ENCODE results near the gene STK35. TPM values are rescaled to one million over a fixed set of nuclear protein-coding genes. Genes with fewer than 3 reads are reported as not detected.
"Not testable (repeated sequence)": the region's sequence is repeated elsewhere in the genome, so short reads cannot be mapped to it uniquely, and the experiment has no call there.

The STK35 gene

DNA sequence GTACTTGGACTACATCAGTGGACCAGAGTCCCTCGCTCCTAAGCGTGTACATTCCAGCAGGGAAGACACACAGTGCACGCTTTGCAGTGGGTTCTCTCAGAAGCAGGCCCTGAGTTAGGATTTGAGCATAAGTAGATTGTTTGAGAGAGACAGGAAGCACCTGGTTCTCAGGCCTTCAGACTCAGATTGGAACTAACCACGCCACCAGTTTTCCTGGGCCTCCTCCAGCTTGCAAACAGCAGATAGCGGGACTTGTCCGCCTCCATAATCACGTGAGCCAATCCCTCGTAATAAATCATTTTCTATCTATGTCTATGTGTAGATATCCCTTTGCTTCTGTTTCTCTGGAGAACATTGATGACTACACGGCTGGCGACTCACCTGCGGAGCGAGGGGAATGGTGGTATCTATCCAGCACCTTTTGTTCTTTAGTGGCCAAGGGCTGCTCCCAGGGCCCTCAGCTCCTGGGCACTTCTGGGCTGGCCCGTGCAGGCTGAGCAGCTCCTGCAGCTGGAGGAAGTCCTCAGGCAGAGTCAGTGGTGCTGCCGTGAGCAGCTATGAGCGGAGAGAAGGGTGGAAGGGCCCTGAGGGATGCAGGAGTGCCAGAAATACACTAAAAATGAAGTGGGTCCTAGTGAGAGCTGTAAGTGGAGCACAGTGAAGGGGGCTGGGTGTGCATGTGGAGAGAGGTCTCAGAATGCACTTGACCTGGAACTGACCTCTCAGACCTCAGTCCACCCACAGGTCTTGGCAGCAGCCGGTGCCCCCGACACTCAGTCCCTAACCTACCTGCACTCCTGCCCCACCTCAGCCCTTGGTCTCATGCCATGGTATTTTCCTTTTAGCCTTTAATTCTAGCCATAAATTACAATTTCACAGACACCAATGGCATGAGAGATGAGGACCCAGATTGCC is 76.9 kb downstream of the STK35 start:
- Histone ChIP-seq H3K27me3 (ENCODE audit: control insufficient read depth, insufficient read depth, low read length) (peaks cover 66% of the 10 kb centered on the region), H3K4me1 (ENCODE audit: control insufficient read depth, insufficient read depth, low read length) (no peaks in the 10 kb centered on the region), H3K4me3 (ENCODE audit: low read length) (no peak overlapping the region), H3K4me2 (ENCODE audit: low read length) (no peak overlapping the region), H3K36me3 (ENCODE audit: insufficient read depth, low read length) (no peaks in the 10 kb centered on the region), H3K9ac (ENCODE audit: low read depth, low read length) (no peak overlapping the region), H3K9me3 (replicated peaks; ENCODE audit: low read length) (no peaks in the 10 kb centered on the region)

DNA sequence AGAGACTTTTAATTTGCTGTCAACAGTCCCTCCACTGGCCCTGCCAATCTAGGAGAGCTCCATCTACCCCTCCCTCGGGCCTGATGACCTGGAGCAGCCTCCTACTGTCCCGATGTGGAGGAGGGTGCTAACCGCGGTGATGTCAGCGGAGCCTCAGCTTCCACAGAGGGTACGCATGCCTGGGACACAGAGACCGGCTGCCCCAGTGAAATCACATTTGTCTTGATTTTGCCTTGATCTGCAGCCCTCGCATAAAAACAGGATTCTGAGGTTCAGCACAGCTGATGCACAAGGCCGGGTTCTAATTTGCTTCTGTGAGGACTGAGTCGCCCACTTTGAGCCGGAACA is 77.6 kb downstream of the STK35 start:
- Histone ChIP-seq H3K4me3 (ENCODE audit: low read length) (no peak overlapping the region), H3K36me3 (ENCODE audit: insufficient read depth, low read length) (no peaks in the 10 kb centered on the region), H3K9ac (ENCODE audit: low read depth, low read length) (no peak overlapping the region), H3K9me3 (replicated peaks; ENCODE audit: low read length) (no peaks in the 10 kb centered on the region), H3K4me1 (ENCODE audit: control insufficient read depth, insufficient read depth, low read length) (no peaks in the 10 kb centered on the region), H3K4me2 (ENCODE audit: low read length) (no peak overlapping the region), H3K27me3 (ENCODE audit: control insufficient read depth, insufficient read depth, low read length) (peaks cover 66% of the 10 kb centered on the region)

DNA sequence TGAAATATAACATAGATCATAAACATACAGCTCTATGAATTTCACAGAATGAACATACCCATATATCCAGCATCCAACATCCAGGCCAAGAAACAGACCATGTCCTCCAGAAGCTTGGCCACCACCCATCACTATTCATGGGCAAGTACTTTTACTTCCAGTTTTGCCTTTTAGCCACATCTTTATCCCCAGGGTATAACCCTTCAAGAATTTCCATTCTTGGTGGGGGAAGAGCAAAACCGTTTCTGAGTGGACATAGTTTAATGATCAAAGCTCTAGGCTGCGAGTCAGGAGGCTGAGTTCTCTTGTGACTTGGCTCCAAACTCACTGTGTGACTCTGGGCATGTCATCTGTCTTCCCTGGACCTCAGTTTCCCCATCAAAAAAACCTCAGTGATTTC is 78.3 kb downstream of the STK35 start:
- H3K27me3 ChIP-seq (ENCODE audit: control insufficient read depth, insufficient read depth, low read length) = peaks cover 68% of the 10 kb centered on the region
- H3K4me2 ChIP-seq (ENCODE audit: low read length) = no peak overlapping the region
- H3K4me1 ChIP-seq (ENCODE audit: control insufficient read depth, insufficient read depth, low read length) = no peaks in the 10 kb centered on the region
- H3K9ac ChIP-seq (ENCODE audit: low read depth, low read length) = no peak overlapping the region
- no peak overlapping the region for H3K4me3 ChIP-seq (ENCODE audit: low read length)
- no peaks in the 10 kb centered on the region for H3K36me3 ChIP-seq (ENCODE audit: insufficient read depth, low read length)
- H3K9me3 ChIP-seq (replicated peaks; ENCODE audit: low read length) = no peaks in the 10 kb centered on the region

DNA sequence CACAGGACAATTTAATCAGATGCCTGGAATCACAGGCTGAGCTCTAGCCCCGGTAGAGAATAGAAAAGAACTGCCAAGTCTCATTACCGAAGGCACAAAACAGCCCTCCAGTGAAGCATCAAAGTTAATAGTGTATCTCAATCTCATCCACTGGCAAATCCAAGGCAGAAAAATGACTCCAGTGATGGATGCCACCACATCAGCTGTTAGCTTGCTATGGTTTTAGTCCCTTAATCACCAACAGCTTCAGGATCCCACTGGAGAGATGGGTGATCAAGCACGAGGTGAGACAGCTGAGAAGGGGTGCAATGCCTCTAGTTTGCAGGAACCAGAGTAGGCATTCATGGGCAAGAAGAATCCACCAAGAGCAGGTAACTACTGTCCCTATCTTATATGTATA is 81.8 kb downstream of the STK35 start:
- Histone ChIP-seq H3K9me3 (replicated peaks; ENCODE audit: low read length) (no peaks in the 10 kb centered on the region), H3K9ac (ENCODE audit: low read depth, low read length) (no peak overlapping the region), H3K4me2 (ENCODE audit: low read length) (no peak overlapping the region), H3K4me3 (ENCODE audit: low read length) (no peak overlapping the region), H3K4me1 (ENCODE audit: control insufficient read depth, insufficient read depth, low read length) (no peaks in the 10 kb centered on the region), H3K27me3 (ENCODE audit: control insufficient read depth, insufficient read depth, low read length) (peaks cover 51% of the 10 kb centered on the region), H3K36me3 (ENCODE audit: insufficient read depth, low read length) (no peaks in the 10 kb centered on the region)

DNA sequence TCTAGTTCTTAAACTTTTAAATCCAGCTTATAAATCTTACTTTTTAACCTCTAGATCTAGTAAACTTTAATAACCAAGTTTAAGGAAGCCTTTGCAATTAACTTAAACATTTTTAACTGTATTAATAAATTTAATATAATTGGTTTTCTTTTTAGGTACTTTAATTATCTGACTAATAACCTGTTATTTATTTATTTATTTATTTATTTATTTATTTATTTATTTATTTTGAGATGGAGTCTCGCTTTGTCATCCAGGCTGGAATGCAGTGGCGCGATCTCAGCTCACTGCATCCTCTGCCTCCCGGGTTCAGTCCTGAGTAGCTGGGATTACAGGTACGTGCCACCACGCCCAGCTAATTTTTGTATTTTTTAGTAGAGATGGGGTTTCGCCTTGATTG is 83.3 kb downstream of the STK35 start:
- H3K4me3 ChIP-seq (ENCODE audit: low read length); H3K4me2 ChIP-seq (ENCODE audit: low read length); H3K9me3 ChIP-seq (replicated peaks; ENCODE audit: low read length); H3K36me3 ChIP-seq (ENCODE audit: insufficient read depth, low read length); H3K4me1 ChIP-seq (ENCODE audit: control insufficient read depth, insufficient read depth, low read length); H3K9ac ChIP-seq (ENCODE audit: low read depth, low read length): not testable (repeated sequence)
- H3K27me3 ChIP-seq (ENCODE audit: control insufficient read depth, insufficient read depth, low read length) = peaks cover 48% of the 10 kb centered on the region

DNA sequence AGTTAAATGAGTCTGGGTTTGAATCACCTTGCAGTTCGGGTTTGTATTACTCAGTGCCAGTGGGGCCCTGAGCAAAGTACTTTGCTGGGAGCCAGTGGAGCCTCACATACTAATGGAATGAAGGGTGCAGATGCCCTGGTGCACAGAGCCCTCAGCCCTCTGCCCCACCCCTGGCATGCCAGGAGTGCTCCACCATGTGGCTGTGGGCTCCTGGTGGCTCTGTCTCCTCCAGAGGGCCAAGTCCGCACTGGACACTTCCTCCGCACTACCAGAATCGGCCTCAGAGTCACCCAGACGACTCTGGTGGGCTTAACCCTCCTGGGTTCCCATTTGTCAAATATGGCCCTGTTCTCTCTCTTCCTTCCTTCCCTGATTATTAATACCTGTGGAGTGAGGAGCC is 94.0 kb downstream of the STK35 start:
- H3K9ac ChIP-seq (ENCODE audit: low read depth, low read length) = no peak overlapping the region
- H3K27me3 ChIP-seq (ENCODE audit: control insufficient read depth, insufficient read depth, low read length) = peaks cover 38% of the 10 kb centered on the region
- H3K36me3 ChIP-seq (ENCODE audit: insufficient read depth, low read length) = no peaks in the 10 kb centered on the region
- no peak overlapping the region for H3K4me2 ChIP-seq (ENCODE audit: low read length)
- no peak overlapping the region for H3K4me3 ChIP-seq (ENCODE audit: low read length)
- H3K4me1 ChIP-seq (ENCODE audit: control insufficient read depth, insufficient read depth, low read length) = no peaks in the 10 kb centered on the region
- H3K9me3 ChIP-seq (replicated peaks; ENCODE audit: low read length) = no peaks in the 10 kb centered on the region

DNA sequence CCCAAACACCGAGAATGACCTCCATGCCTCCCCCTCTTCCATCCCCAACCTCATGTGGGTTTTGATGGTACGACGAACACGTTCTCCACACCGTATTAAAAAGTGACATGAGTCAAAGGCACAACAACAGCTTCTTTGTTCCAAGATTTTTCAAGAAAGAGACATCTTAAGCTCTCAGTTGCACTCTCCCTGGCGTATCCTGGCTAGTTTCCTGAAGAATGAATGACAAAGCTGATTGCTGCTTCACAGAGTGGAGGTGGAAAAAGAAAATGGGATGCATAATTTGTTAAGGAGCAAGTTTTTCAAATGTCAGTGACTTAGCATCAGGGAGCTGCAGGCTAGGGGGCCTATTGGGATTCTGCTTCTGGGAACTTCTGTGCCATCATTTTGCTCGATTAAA is 95.5 kb downstream of the STK35 start:
- Histone ChIP-seq H3K4me1 (ENCODE audit: control insufficient read depth, insufficient read depth, low read length) (no peaks in the 10 kb centered on the region), H3K27me3 (ENCODE audit: control insufficient read depth, insufficient read depth, low read length) (peaks cover 39% of the 10 kb centered on the region), H3K9me3 (replicated peaks; ENCODE audit: low read length) (no peaks in the 10 kb centered on the region), H3K4me2 (ENCODE audit: low read length) (no peak overlapping the region), H3K4me3 (ENCODE audit: low read length) (no peak overlapping the region), H3K9ac (ENCODE audit: low read depth, low read length) (no peak overlapping the region), H3K36me3 (ENCODE audit: insufficient read depth, low read length) (no peaks in the 10 kb centered on the region)

Small RNA genes lying within 50 kb of the gene (small RNA-seq; reads per million reads assigned to genes)
- not detected for gene RPL7P2
